K562 (cell line): ENCODE results near the gene YOD1. TPM values are rescaled to one million over a fixed set of nuclear protein-coding genes. Genes with fewer than 3 reads are reported as not detected.

Source experiments
- ARNT ChIP-seq, 2 experiments: fragments of 450-650 bp; IDR thresholded peaks; 2 replicates each; pipeline ENCODE4 v1.6.1; 2016; ENCODE audit warnings: mild to moderate bottlenecking in 1 of 2
- CCNT2 ChIP-seq: IDR thresholded peaks from 2 replicates; pipeline ENCODE4 v1.6.1; 2011; ENCODE audit warnings: borderline replicate concordance, low read depth, mild to moderate bottlenecking, moderate library complexity, mixed read lengths, low read length; ENCODE audit not compliant: insufficient read length; ENCODE audit errors: extremely low read depth
- CHCHD3 ChIP-seq: fragments of 250-450 bp; sonication (Bioruptor Pico); IDR thresholded peaks from 2 replicates; pipeline ENCODE4 v2.1.2; 2022; ENCODE audit warnings: mild to moderate bottlenecking
- CREBBP ChIP-seq: IDR thresholded peaks from one replicate; pipeline ENCODE4 v1.6.1; 2012; ENCODE audit warnings: low read depth, mild to moderate bottlenecking, control low read depth, inconsistent platforms, low read length
- CTBP1 ChIP-seq: fragments of 450-650 bp; IDR thresholded peaks from 2 replicates; pipeline ENCODE4 v1.6.1; 2016; ENCODE audit warnings: borderline replicate concordance
- CXXC5 ChIP-seq: fragments of 250-450 bp; sonication (Bioruptor Pico); IDR thresholded peaks from 2 replicates; pipeline ENCODE4 v1.8.0; 2022; ENCODE audit warnings: inconsistent platforms, mild to moderate bottlenecking, moderate library complexity
- EHMT2 ChIP-seq: fragments of 450-650 bp; IDR thresholded peaks from 2 replicates; pipeline ENCODE4 v1.6.1; 2018; ENCODE audit warnings: antibody characterized with exemption
- EP400 ChIP-seq: fragments of 450-650 bp; IDR thresholded peaks from 2 replicates; pipeline ENCODE4 v1.6.1; 2017; ENCODE audit warnings: antibody characterized with exemption, mild to moderate bottlenecking, moderate library complexity
- FOXA3 ChIP-seq, 2 experiments: fragments of 450-650 bp in 1 of 2; sonication (generic) in 1 of 2; formaldehyde crosslinking; IDR thresholded peaks in 1 of 2; conservative IDR thresholded peaks in 1 of 2; 2 replicates each; pipeline versions ENCODE4 v1.4.0 to v1.8.0; 2020 to 2022; ENCODE audit warnings: mild to moderate bottlenecking in 2 of 2, missing genetic modification reagents in 1 of 2
- FOXJ3 ChIP-seq: sonication (generic); formaldehyde crosslinking; IDR thresholded peaks from 2 replicates; pipeline ENCODE4 v1.4.0; 2020; ENCODE audit warnings: mild to moderate bottlenecking, missing genetic modification reagents
- HOXB6 ChIP-seq: fragments of 250-450 bp; sonication (Bioruptor Pico); IDR thresholded peaks from 2 replicates; pipeline ENCODE4 v1.5.1; 2022; ENCODE audit warnings: mild to moderate bottlenecking, borderline replicate concordance
- ILF3 ChIP-seq: fragments of 450-650 bp; IDR thresholded peaks from 2 replicates; pipeline ENCODE4 v1.6.1; 2018; ENCODE audit warnings: antibody characterized with exemption, mild to moderate bottlenecking, moderate library complexity, borderline replicate concordance
- KAT8 ChIP-seq: fragments of 450-650 bp; IDR thresholded peaks from 2 replicates; pipeline ENCODE4 v1.6.1; 2016; ENCODE audit warnings: low read depth, mild to moderate bottlenecking
- KDM4B ChIP-seq, 2 experiments: fragments of 450-650 bp in 1 of 2; sonication (generic) in 1 of 2; IDR thresholded peaks; 2 replicates each; pipeline ENCODE4 v1.6.1; 2016 to 2017; ENCODE audit warnings: borderline replicate concordance in 2 of 2, antibody characterized with exemption in 1 of 2, low read depth in 1 of 2, mild to moderate bottlenecking in 1 of 2
- MAZ ChIP-seq, 2 experiments: fragments of 450-650 bp in 1 of 2; sonication (generic) in 1 of 2; formaldehyde crosslinking; IDR thresholded peaks in 1 of 2; conservative IDR thresholded peaks in 1 of 2; 2 replicates each; pipeline versions ENCODE4 v1.4.0 to v1.5.0; 2020; ENCODE audit warnings: mild to moderate bottlenecking in 1 of 2, missing genetic modification reagents in 1 of 2
- PHTF2 ChIP-seq: fragments of 250-450 bp; sonication (Bioruptor Pico); IDR thresholded peaks from 2 replicates; pipeline ENCODE4 v1.5.0; 2021; ENCODE audit warnings: mild to moderate bottlenecking
- RB1 ChIP-seq: fragments of 450-650 bp; IDR thresholded peaks from 2 replicates; pipeline ENCODE4 v1.6.1; 2017; ENCODE audit warnings: low read depth, mild to moderate bottlenecking
- RBM14 ChIP-seq: fragments of 200-400 bp; formaldehyde crosslinking; IDR thresholded peaks from 2 replicates; pipeline ENCODE4 v1.6.1; 2018; ENCODE audit warnings: low read depth, mild to moderate bottlenecking, low read length, moderate library complexity, borderline replicate concordance; ENCODE audit not compliant: insufficient read depth
- RCOR1 ChIP-seq, 2 experiments: IDR thresholded peaks; 2 replicates each; pipeline ENCODE4 v1.6.1; 2012; ENCODE audit warnings: low read depth in 2 of 2, low read length in 2 of 2, borderline replicate concordance in 1 of 2, improper control_type of control experiment in 1 of 2
- RFX5 ChIP-seq: IDR thresholded peaks from 2 replicates; pipeline ENCODE4 v1.6.1; 2011; ENCODE audit warnings: low read depth, mild to moderate bottlenecking, improper control_type of control experiment, low read length
- STAG1 ChIP-seq: sonication (generic); formaldehyde crosslinking; IDR thresholded peaks from 2 replicates; pipeline ENCODE4 v1.5.0; 2020; ENCODE audit warnings: missing genetic modification reagents, borderline replicate concordance
- ZBTB17 ChIP-seq: fragments of 450-650 bp; formaldehyde crosslinking; IDR thresholded peaks from 2 replicates; pipeline ENCODE4 v1.4.0; 2020; ENCODE audit warnings: mild to moderate bottlenecking
- ZFP36 ChIP-seq: fragments of 150-350 bp; IDR thresholded peaks from 2 replicates; pipeline ENCODE4 v1.6.1; 2018; ENCODE audit warnings: low read length, low read depth; ENCODE audit not compliant: partially characterized antibody
- ZNF224 ChIP-seq: sonication (generic); formaldehyde crosslinking; IDR thresholded peaks from 2 replicates; pipeline ENCODE4 v1.8.0; 2022; ENCODE audit warnings: mild to moderate bottlenecking, missing genetic modification reagents
- polyA plus RNA-seq, 8 experiments: library from polyadenylated mRNA; depleted of rRNA in 4 of 8; stranded (reverse) in 5 of 8; unstranded in 3 of 8; fragments of >200 nt; fragmentation: Nextera tagmentation in 2 of 8; fragmentation: Illumina TruSeq in 1 of 8; extraction: Ambion mirVana in 2 of 8; extraction: Trizol in 1 of 8; gene quantifications; 2 replicates each; pipeline versions ENCODE4 v1.2.1 to v1.2.3, GENCODE V29; 2011 to 2014; ENCODE audit warnings: inconsistent platforms in 1 of 8, missing spikeins in 1 of 8
- total RNA-seq, 7 experiments: library from RNA; depleted of rRNA in 6 of 7; stranded (reverse); fragments of >200 nt in 6 of 7; fragmentation: Illumina TruSeq in 2 of 7; extraction: Trizol in 2 of 7; gene quantifications; 2 replicates each; pipeline versions ENCODE4 v1.2.1 to v1.2.3, GENCODE V29; 2011 to 2021; ENCODE audit warnings: low replicate concordance in 1 of 7
- TF ChIP-seq, protein P1 (sequence below), 2 experiments: fragments of 450-650 bp; conservative IDR thresholded peaks; 2 replicates each; pipeline ENCODE4 v1.6.1; 2017; ENCODE audit warnings: mild to moderate bottlenecking in 2 of 2, moderate library complexity in 2 of 2
- TF ChIP-seq, protein P2 (sequence below): IDR thresholded peaks from 2 replicates; pipeline ENCODE4 v1.6.1; 2011; ENCODE audit warnings: borderline replicate concordance, low read depth, mild to moderate bottlenecking, moderate library complexity, low read length; ENCODE audit not compliant: insufficient read depth, poor library complexity, severe bottlenecking

YOD1 gene
- total and polyA plus RNA-seq, 9 of the 15 experiments (the other 6 are each of a cell fraction or from before 2014, with no cell fraction given), result 18.2 to 78.1 (median 46.9) TPM

DNA sequence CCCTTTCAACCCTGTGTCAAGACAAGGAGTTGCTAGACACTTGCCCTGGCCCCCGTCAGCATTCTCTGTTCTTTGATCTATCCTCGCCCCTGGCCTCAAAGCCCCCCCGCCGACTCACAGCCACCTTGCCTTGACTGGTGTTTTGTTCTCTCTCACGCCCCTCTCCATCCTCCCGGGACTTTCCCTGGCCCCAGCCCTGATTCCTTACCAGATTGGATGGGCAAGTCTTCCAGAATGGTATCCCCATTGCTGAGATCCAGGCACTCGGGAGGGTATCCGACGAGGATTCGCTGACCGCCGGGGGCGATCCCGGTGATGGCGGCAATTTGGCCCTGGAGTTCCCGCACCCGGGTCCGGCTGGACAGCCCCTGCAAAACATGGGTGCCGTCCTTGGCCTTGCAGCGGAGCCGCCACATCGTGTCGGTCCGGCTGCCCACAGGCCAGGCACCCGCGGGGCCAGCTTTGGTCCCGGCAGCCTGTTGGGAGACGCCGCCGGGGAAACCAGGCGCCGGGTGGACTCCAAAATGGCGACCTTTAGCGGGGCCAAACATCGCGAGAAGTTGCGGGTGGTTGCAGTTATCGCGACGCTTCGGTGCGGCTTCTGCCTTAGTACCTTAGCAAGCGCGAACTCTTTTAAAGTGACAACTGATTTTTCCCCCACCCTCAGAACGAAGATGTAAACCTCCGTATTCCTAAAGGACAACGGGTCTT lies 373 bp downstream of the YOD1 start (continued):
- TF ChIP-seq RCOR1 (IDR thresholded peaks at IDR 0.05; ENCODE audit: borderline replicate concordance in 1 of 2, low read depth in 2 of 2, low read length in 2 of 2) (peak in 1 of 2 experiments; percentile 56; a peak in 2 of 4 replicates), ZFP36 (no peak), ZBTB17 (CRISPR knock-in tag) (no peak), RFX5 (no peak), CHCHD3 (CRISPR knock-in tag) (no peak), RBM14 (no peak), ARNT (IDR thresholded peaks at IDR 0.05) (no peak), CTBP1 (no peak; the same call in 1 of the 2 replicates), FOXJ3 (no peak), PHTF2 (CRISPR knock-in tag) (no peak), ILF3 (no peak), EHMT2 (no peak), KDM4B (IDR thresholded peaks at IDR 0.05; ENCODE audit: borderline replicate concordance in 2 of 2, low read depth in 1 of 2) (no peak), HOXB6 (no peak), EP400 (peak; percentile 85), CREBBP (no peak), RB1 (peak; percentile 94), MAZ (CRISPR knock-in tag; conservative IDR thresholded peaks at IDR 0.05 in 1 of 2, IDR thresholded peaks at IDR 0.05 in 1 of 2) (peak; percentile 33 to 48; a peak in 2 of 4 replicates), CCNT2 (peak; percentile 66), STAG1 (CRISPR knock-in tag) (no peak), KAT8 (no peak), ZNF224 (CRISPR knock-in tag) (no peak; the same call in 1 of the 2 replicates), CXXC5 (peak; percentile 72), FOXA3 (CRISPR knock-in tag; conservative IDR thresholded peaks at IDR 0.05 in 1 of 2, IDR thresholded peaks at IDR 0.05 in 1 of 2) (no peak; a peak in 1 of 4 replicates)
- TF ChIP-seq, protein P1, sequence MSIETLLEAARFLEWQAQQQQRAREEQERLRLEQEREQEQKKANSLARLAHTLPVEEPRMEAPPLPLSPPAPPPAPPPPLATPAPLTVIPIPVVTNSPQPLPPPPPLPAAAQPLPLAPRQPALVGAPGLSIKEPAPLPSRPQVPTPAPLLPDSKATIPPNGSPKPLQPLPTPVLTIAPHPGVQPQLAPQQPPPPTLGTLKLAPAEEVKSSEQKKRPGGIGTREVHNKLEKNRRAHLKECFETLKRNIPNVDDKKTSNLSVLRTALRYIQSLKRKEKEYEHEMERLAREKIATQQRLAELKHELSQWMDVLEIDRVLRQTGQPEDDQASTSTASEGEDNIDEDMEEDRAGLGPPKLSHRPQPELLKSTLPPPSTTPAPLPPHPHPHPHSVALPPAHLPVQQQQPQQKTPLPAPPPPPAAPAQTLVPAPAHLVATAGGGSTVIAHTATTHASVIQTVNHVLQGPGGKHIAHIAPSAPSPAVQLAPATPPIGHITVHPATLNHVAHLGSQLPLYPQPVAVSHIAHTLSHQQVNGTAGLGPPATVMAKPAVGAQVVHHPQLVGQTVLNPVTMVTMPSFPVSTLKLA (conservative IDR thresholded peaks at IDR 0.05), result peak in 1 of 2 experiments; percentile 44; a peak in 2 of 4 replicates
- TF ChIP-seq, protein P2, sequence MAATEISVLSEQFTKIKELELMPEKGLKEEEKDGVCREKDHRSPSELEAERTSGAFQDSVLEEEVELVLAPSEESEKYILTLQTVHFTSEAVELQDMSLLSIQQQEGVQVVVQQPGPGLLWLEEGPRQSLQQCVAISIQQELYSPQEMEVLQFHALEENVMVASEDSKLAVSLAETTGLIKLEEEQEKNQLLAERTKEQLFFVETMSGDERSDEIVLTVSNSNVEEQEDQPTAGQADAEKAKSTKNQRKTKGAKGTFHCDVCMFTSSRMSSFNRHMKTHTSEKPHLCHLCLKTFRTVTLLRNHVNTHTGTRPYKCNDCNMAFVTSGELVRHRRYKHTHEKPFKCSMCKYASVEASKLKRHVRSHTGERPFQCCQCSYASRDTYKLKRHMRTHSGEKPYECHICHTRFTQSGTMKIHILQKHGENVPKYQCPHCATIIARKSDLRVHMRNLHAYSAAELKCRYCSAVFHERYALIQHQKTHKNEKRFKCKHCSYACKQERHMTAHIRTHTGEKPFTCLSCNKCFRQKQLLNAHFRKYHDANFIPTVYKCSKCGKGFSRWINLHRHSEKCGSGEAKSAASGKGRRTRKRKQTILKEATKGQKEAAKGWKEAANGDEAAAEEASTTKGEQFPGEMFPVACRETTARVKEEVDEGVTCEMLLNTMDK, result no peak
